Activated CD4-positive, alpha-beta T cell treated with anti-CD3 and anti-CD28 coated beads for 36 hours (primary cell): ENCODE measurements around the gene CTCFL. TPM values are rescaled to one million over a fixed set of nuclear protein-coding genes. Genes with fewer than 3 reads are reported as not detected.
"Not testable (repeated sequence)": the region's sequence is repeated elsewhere in the genome, so short reads cannot be mapped to it uniquely, and the experiment has no call there.

Experiments used
- ATAC-seq: fragments of 200-7000 bp; cut with Tn5 transposase; one replicate; pipeline ENCODE4 v1.10.0; 2021; ENCODE audit warnings: mild to moderate bottlenecking, moderate library complexity
- CTCF ChIA-PET: fragments of 350-600 bp; sonication (Branson Sonifier 250); formaldehyde crosslinking; loops from one replicate; lab custom pipeline; 2021; ENCODE audit warnings: antibody characterized with exemption; lab: Charles Lee
- POLR2A ChIA-PET: fragments of 350-600 bp; sonication (Branson Sonifier 250); formaldehyde crosslinking; loops from one replicate; lab custom pipeline; 2021; ENCODE audit warnings: antibody characterized with exemption, inconsistent platforms; lab: Charles Lee
- DNase-seq: peaks from one replicate; pipeline ENCODE4 v3.0.0-alpha.2; 2020
- H3K27ac Mint-ChIP-seq: one replicate; pipeline ENCODE4 v1.8.0; 2021; ENCODE audit warnings: mixed read lengths
- H3K27me3 Mint-ChIP-seq: one replicate; pipeline ENCODE4 v1.8.0; 2021; ENCODE audit warnings: mixed read lengths
- H3K36me3 Mint-ChIP-seq: one replicate; pipeline ENCODE4 v1.8.0; 2021; ENCODE audit warnings: low read depth, mixed read lengths
- H3K4me1 Mint-ChIP-seq: one replicate; pipeline ENCODE4 v1.8.0; 2021; ENCODE audit warnings: mixed read lengths
- H3K4me3 Mint-ChIP-seq: one replicate; pipeline ENCODE4 v1.8.0; 2021; ENCODE audit warnings: mild to moderate bottlenecking, moderate library complexity, mixed read lengths
- H3K9me3 Mint-ChIP-seq: one replicate; pipeline ENCODE4 v1.8.0; 2021; ENCODE audit warnings: low read depth, mixed read lengths
- intact Hi-C, 2 experiments: fragments of 100-400 bp; cut with DNase I in 1 of 2; cut with micrococcal nuclease in 1 of 2; formaldehyde crosslinking; loops; one replicate each; pipeline versions ENCODE4 v1.14.2 to v1.15.1; 2022 to 2024; cut with DNase I, micrococcal nuclease
- total RNA-seq, 2 experiments: library from RNA; stranded (reverse); gene quantifications; one replicate each; pipeline ENCODE4 v1.2.3, GENCODE V29; 2021

The CTCFL gene
- total RNA-seq, 2 experiments from 2014 or later = not detected

GRCh38 chr20:57514273-57514751 is 10.6 kb downstream of the CTCFL start:
- Mint-ChIP-seq H3K4me1 (no peaks in the 10 kb centered on the region), H3K27me3 (peaks cover 7% of the 10 kb centered on the region), H3K27ac (no peak overlapping the region), H3K9me3 (no peaks in the 10 kb centered on the region), H3K36me3 (no peaks in the 10 kb centered on the region), H3K4me3 (no peak overlapping the region)
- CTCF ChIA-PET = interaction anchor here (1.5 kb wide), 1 partner anchor 696 kb away, joined by 4 read pairs; no protein-coding TSS in a partner anchor
- POLR2A ChIA-PET = no interaction called here
- ATAC-seq (no peak), DNase-seq (peak; percentile 56)
- intact Hi-C loops = loop anchor here (1.0 to 10.0 kb wide), 5 partner anchors 80 to 700 kb away; no protein-coding TSS in a partner anchor

DNA sequence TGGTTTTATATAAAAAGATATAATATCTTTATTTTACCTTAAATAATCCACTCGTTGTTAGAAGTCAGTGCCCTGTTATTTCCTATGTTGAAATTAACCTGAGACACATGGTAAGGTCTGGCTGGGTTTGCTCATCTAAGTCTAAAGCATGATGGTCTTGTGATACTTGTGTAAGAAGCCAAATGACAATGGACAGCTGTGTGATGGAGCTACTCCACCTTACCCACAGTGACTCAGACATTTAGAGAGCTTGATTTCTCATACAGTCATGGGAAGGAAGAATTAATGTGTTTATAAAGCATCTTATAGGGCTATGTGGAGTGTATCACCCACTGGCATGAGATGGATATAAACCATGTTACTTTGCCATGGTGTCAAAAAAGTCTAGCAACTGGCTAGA is 11.7 kb downstream of the CTCFL start:
- intact Hi-C loops = loop anchor here (5.0 to 10.0 kb wide), 4 partner anchors 572 to 702 kb away; no protein-coding TSS in a partner anchor
- ATAC-seq (peak; percentile 26), DNase-seq (no peak)
- no peaks in the 10 kb centered on the region for H3K36me3 Mint-ChIP-seq
- H3K27ac Mint-ChIP-seq = no peak overlapping the region
- H3K4me1 Mint-ChIP-seq = no peaks in the 10 kb centered on the region
- no peaks in the 10 kb centered on the region for H3K9me3 Mint-ChIP-seq
- no peak overlapping the region for H3K4me3 Mint-ChIP-seq
- peaks cover 9% of the 10 kb centered on the region for H3K27me3 Mint-ChIP-seq
- ChIA-PET POLR2A (no interaction called here), CTCF (interaction anchor here (0.8 to 2.2 kb wide), 3 partner anchors 15 to 697 kb away, joined by 3 to 6 read pairs (median 4); no protein-coding TSS in a partner anchor)

GRCh38 chr20:57512432-57512831 is 12.5 kb downstream of the CTCFL start:
- CTCF ChIA-PET = interaction anchor here (2.2 kb wide), 1 partner anchor 14 kb away, joined by 6 read pairs; no protein-coding TSS in a partner anchor
- Mint-ChIP-seq H3K27ac (no peak overlapping the region), H3K27me3 (peaks cover 9% of the 10 kb centered on the region), H3K4me1 (no peaks in the 10 kb centered on the region), H3K4me3 (no peak overlapping the region), H3K36me3 (no peaks in the 10 kb centered on the region), H3K9me3 (no peaks in the 10 kb centered on the region)
- intact Hi-C loops = loop anchor here (5.0 to 10.0 kb wide), 4 partner anchors 572 to 702 kb away; no protein-coding TSS in a partner anchor
- POLR2A ChIA-PET = no interaction called here
- no peak for DNase-seq
- no peak for ATAC-seq

GRCh38 chr20:57511709-57512108 is 13.2 kb downstream of the CTCFL start:
- DNase-seq, H3K9me3 Mint-ChIP-seq, POLR2A ChIA-PET, H3K36me3 Mint-ChIP-seq, H3K27ac Mint-ChIP-seq, H3K4me3 Mint-ChIP-seq, H3K27me3 Mint-ChIP-seq, ATAC-seq, H3K4me1 Mint-ChIP-seq: not testable (repeated sequence)
- intact Hi-C loops = loop anchor here (5.0 to 10.0 kb wide), 4 partner anchors 573 to 703 kb away; no protein-coding TSS in a partner anchor
- CTCF ChIA-PET = interaction anchor here (1.9 kb wide), 1 partner anchor 14 kb away, joined by 5 read pairs; no protein-coding TSS in a partner anchor

- no peaks in the 10 kb centered on the region for H3K36me3 Mint-ChIP-seq
These were observed 15.2 kb downstream of the CTCFL start for GRCh38 chr20:57509665-57510237.

DNA sequence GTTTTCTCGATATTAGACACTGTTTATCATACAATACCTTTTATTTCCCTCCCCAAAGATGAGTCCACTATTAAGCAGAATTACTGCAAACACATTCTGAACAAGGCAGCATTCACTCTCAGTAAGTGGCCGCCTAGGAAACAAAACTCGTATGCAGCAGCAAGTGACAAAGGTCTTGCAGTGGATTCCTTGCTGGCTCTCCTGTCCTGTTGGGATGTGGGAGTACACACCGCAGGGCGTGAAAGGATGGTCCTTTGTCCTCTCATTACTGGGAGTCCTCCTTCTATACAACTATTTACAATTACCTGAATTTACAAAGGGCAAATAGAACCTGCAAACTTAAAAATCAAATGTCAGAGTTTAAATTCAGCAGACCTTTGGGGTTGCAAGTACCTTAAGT is 16.1 kb downstream of the CTCFL start:
- Mint-ChIP-seq H3K36me3 (no peaks in the 10 kb centered on the region), H3K27ac (no peak overlapping the region), H3K4me3 (no peak overlapping the region), H3K4me1 (no peaks in the 10 kb centered on the region), H3K9me3 (no peaks in the 10 kb centered on the region), H3K27me3 (peaks cover 5% of the 10 kb centered on the region)
- CTCF ChIA-PET = interaction anchor here (0.7 to 1.2 kb wide), 4 partner anchors 11 to 127 kb away, joined by 3 to 4 read pairs (median 3); no protein-coding TSS in a partner anchor
- POLR2A ChIA-PET = no interaction called here
- intact Hi-C loops = no loop called here
- DNase-seq = no peak
- no peak for ATAC-seq

More at GRCh38 chr20:57509665-57510237, 15.2 kb downstream of the CTCFL start:
- Mint-ChIP-seq H3K4me1 (no peaks in the 10 kb centered on the region), H3K9me3 (no peaks in the 10 kb centered on the region), H3K4me3 (no peak overlapping the region), H3K27ac (no peak overlapping the region), H3K27me3 (peaks cover 7% of the 10 kb centered on the region)
- ChIA-PET CTCF (interaction anchor here (0.6 to 1.9 kb wide), 3 partner anchors 11 to 397 kb away, joined by 3 to 5 read pairs (median 3); no protein-coding TSS in a partner anchor), POLR2A (no interaction called here)
- DNase-seq (peak; percentile 45), ATAC-seq (peak; percentile 53)
- intact Hi-C loops = loop anchor here (5.0 to 10.0 kb wide), 4 partner anchors 575 to 705 kb away; no protein-coding TSS in a partner anchor

- no peak overlapping the region for H3K4me3 Mint-ChIP-seq
- H3K36me3 Mint-ChIP-seq = no peaks in the 10 kb centered on the region
- peaks cover 7% of the 10 kb centered on the region for H3K27me3 Mint-ChIP-seq
- intact Hi-C loops = no loop called here
- POLR2A ChIA-PET = no interaction called here
- no peak overlapping the region for H3K27ac Mint-ChIP-seq
- CTCF ChIA-PET = interaction anchor here (0.6 to 1.2 kb wide), 4 partner anchors 10 to 127 kb away, joined by 3 to 4 read pairs (median 3); no protein-coding TSS in a partner anchor
- H3K9me3 Mint-ChIP-seq = no peaks in the 10 kb centered on the region
- no peaks in the 10 kb centered on the region for H3K4me1 Mint-ChIP-seq
- DNase-seq (no peak), ATAC-seq (no peak)
These were observed 16.6 kb downstream of the CTCFL start for GRCh38 chr20:57508381-57508780.

DNA sequence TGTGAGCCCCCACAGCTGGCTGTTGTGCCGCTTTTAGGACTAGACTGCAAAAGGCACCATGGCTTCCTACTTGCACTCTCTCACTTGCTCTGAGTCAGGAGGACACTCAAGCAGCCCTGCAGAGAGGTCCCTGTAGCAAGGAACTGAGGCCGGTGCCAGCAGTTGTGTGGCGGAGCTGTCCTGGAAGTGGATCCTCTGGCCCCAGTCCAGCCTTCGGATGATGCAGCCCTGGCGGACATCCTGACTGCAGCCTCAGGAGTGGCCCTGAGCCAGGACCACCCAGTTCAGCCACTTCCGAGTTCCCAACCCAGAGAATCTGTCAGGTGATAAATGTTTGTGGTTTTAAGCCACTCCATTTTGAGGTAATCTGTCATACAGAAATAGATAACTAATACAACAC is 17.5 kb downstream of the CTCFL start:
- H3K27ac Mint-ChIP-seq = no peak overlapping the region
- ATAC-seq (no peak), DNase-seq (no peak)
- intact Hi-C loops = no loop called here
- CTCF ChIA-PET = interaction anchor here (0.6 to 1.5 kb wide), 5 partner anchors 9 to 160 kb away, joined by 3 to 5 read pairs (median 3); no protein-coding TSS in a partner anchor
- POLR2A ChIA-PET = no interaction called here
- H3K9me3 Mint-ChIP-seq = no peaks in the 10 kb centered on the region
- no peaks in the 10 kb centered on the region for H3K36me3 Mint-ChIP-seq
- no peaks in the 10 kb centered on the region for H3K4me1 Mint-ChIP-seq
- no peak overlapping the region for H3K4me3 Mint-ChIP-seq
- peaks cover 15% of the 10 kb centered on the region for H3K27me3 Mint-ChIP-seq

DNA sequence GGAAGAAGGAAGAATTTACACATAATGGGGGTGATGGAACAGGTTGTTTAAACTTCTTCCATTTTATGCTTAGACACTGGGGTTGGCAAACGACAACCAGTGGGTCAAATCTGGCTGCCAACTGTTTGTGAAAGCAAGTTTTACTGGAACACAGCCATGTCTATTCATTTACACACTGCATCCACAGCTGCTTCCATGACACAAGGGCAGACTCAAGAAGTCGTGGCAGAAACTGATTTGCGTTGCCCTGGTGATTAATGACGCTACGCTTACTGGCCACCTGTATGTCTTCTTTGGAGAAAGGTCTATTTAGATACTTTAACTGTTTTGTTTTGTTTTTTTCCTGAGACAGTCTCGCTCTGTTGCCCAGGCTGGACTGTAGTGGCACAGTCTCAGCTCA is 19.0 kb downstream of the CTCFL start:
- intact Hi-C loops = no loop called here
- Mint-ChIP-seq H3K4me3 (no peak overlapping the region), H3K27me3 (peaks cover 26% of the 10 kb centered on the region), H3K9me3 (no peaks in the 10 kb centered on the region), H3K27ac (no peak overlapping the region), H3K4me1 (no peaks in the 10 kb centered on the region), H3K36me3 (no peaks in the 10 kb centered on the region)
- POLR2A ChIA-PET = interaction anchor here (0.5 kb wide), 1 partner anchor 1040 kb away, joined by 3 read pairs; no protein-coding TSS in a partner anchor
- no peak for DNase-seq
- CTCF ChIA-PET = no interaction called here
- ATAC-seq = no peak

GRCh38 chr20:57504411-57504810 is 20.5 kb downstream of the CTCFL start:
- H3K27me3 Mint-ChIP-seq = peaks cover 22% of the 10 kb centered on the region
- ChIA-PET POLR2A (no interaction called here), CTCF (interaction anchor here (0.7 kb wide), 1 partner anchor 236 kb away, joined by 3 read pairs; no protein-coding TSS in a partner anchor)
- H3K4me1 Mint-ChIP-seq = no peaks in the 10 kb centered on the region
- DNase-seq (no peak), ATAC-seq (no peak)
- H3K27ac Mint-ChIP-seq = no peak overlapping the region
- intact Hi-C loops = no loop called here
- no peaks in the 10 kb centered on the region for H3K36me3 Mint-ChIP-seq
- no peak overlapping the region for H3K4me3 Mint-ChIP-seq
- no peaks in the 10 kb centered on the region for H3K9me3 Mint-ChIP-seq

- Mint-ChIP-seq H3K36me3 (no peaks in the 10 kb centered on the region), H3K4me3 (no peak overlapping the region), H3K4me1 (peaks cover 6% of the 10 kb centered on the region), H3K27me3 (peaks cover 25% of the 10 kb centered on the region), H3K27ac (no peak overlapping the region), H3K9me3 (no peaks in the 10 kb centered on the region)
- ATAC-seq (no peak), DNase-seq (no peak)
- intact Hi-C loops = no loop called here
- ChIA-PET POLR2A (no interaction called here), CTCF (interaction anchor here (0.7 to 1.7 kb wide), 2 partner anchors 11 to 724 kb away, joined by 3 to 4 read pairs; no protein-coding TSS in a partner anchor)
These were observed 21.8 kb downstream of the CTCFL start for GRCh38 chr20:57503035-57503658.
